OCI-M1 (cell line): ENCODE results near the gene NTRK2.
A peak's percentile ranks its signal among the peaks of the same experiment; 100 is the strongest.

Experiments used
- DNase-seq: peaks from one replicate; lab custom pipeline; 2025; lab: John Stamatoyannopoulos, UW

Gene NTRK2

GRCh38 chr9:84819491-84819991, 150.0 kb downstream of the NTRK2 start:
- no peak for DNase-seq

- DNase-seq: no peak
Observed at GRCh38 chr9:84821431-84821830, 151.9 kb downstream of the NTRK2 start.

DNA sequence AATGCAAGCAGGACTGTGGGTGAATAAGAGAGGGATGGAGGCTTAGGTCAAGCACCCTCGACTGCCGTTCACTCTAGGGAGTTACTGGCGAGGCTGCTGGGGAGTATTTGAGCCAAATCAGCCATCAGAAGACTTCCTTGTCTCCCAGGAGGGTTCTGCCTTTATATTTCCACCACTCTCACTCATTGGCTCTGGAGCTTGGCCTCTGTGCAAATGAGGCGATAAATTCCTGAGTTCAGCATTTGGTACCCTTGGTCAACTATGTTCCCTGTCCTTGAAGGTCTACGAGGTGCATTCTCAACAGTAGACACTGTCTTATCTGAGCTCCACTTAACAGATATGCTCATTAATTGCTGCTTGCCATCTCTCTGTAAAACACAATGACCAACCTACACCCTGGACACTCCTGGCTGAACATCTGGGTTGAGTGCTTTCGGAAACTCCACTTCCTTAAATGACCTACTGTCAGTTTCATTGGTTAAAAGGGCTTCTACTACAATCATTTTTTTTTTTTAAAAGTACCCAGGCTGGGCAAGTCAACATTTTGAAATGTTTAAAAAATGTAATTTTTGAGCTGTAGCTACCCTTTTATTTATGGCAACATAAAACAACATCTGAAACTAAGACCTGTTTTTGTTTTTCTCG, 153.2 kb downstream of the NTRK2 start:
- DNase-seq: no peak

GRCh38 chr9:84823421-84824271, 154.1 kb downstream of the NTRK2 start:
- DNase-seq: no peak

DNA sequence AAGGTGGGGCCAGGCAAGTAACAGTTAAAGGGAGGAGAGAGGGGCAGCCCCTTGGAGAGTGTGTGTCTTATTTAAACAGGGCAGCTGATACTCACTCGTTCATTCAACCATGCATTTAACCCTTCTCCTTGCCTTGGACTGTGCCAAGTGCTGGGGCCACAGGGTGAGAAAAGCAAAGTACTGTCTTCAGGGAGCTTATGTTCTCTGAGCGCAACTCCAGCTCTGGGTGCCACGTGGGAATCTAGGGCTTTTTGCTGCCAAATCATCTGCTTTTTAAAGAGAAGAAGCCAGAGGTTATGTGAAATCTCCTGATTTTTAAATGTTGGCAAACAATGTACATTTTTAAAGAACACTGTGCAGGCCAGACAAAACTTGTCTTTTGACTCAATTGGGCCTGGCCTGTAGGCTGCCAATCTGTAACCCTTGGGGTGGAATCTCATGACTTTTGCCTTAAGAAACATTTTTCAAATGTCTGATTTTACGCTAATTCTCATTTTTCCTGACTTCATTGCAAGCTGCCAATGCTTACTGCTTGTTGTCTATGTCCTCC, 157.8 kb downstream of the NTRK2 start:
- DNase-seq: no peak

DNA sequence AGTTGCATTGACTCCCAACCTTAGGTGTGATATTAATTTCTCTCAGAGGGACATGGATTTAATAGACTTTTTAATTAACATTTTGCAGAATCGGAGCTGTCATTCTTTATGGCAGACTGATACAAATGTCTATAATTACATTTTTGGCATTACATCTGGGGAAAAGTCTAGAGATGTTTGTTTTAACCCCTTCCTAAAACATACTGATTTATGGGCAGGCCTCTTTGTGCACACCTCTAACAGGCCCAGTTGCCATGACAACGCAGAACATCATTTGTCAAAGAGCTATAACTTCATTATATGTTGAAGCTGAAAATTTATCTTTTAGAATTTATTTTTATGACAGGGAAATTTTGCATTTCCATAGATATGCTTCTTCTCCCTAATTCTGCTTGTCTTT, 158.5 kb downstream of the NTRK2 start:
- no peak for DNase-seq

DNA sequence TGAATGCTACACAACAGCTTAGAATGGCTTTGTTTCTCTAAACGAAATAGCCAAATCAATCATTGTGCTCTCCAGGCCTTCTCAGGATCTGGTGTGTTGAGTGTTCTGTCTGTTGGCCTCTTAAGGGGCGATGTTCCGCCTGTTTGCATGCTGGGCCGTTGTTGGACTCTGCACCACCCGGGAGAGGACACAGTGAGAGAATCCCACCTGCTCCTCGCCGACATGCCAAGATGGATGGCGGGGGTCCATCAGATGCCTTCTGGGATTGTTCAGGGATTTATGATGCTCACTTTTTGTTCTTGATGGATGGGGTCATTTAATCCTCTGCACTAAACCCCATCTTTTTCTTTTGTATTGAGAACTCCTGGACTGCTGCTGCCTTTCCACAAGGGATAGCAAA, 159.9 kb downstream of the NTRK2 start:
- DNase-seq: no peak

GRCh38 chr9:84829997-84830696, 160.6 kb downstream of the NTRK2 start:
- DNase-seq: no peak

- no peak for DNase-seq
Observed at GRCh38 chr9:84831377-84831776, 161.8 kb downstream of the NTRK2 start.

DNA sequence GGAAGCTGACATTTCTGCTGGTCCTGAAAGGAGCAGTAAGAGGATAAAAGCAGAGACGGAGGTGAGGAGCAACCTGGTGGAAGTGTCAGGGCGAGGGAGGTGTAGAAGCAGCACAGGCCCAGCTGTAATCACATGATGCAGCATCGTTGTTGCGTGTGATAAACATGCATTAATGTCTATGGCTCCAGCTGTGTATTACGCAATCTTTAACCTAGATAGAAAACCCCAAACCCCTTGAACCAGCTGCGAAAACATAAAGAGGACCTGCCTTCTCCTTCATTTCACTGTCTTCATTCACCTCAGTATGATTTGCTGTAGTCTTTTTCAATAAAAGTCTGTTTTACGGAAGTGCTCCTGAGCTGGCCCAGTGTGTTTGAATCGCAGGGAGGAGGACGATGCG, 162.9 kb downstream of the NTRK2 start:
- peak; percentile 21 for DNase-seq

DNA sequence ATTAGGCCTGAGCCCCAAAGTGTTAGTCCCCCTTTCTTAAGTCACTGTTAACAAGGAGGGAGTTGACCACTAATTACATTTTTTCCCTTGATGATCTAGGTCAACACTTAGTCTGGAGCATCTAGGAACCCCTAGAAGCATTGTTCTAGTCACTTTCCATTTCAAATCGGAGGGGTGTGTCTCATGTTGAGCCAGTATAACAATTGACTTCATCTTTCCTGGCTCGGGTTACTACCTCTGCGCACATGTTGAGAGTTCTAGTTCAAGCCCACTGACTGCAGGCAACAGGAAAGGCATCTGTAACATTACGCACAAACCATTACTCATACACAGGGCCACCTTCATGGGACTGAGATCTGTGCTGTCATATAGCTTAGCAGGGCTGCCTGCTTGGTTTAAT, 164.9 kb downstream of the NTRK2 start:
- no peak for DNase-seq

DNA sequence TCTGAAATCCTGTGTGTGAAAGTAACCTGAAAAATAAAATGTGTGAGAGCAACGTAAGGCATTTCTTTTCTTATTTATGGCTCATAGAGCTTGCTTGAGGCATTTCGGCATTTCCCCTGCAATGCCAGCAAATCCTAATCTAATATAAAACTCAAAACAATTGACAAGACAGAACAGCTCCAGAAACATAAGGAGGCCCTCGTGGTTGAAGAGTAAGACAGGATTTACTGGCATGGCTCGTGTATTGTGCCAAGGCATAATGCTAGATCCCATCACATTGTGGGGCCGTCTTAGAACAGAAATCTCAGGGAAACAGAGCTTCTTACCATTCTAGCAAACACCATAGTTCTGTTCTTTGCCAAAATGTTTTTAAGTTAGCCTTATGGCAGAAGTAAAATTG, 166.2 kb downstream of the NTRK2 start:
- DNase-seq: no peak

- no peak for DNase-seq
Observed at GRCh38 chr9:84838879-84839278, 169.3 kb downstream of the NTRK2 start.

- DNase-seq: no peak
Observed at GRCh38 chr9:84839541-84839940, 170.0 kb downstream of the NTRK2 start.

GRCh38 chr9:84841931-84842330, 172.4 kb downstream of the NTRK2 start:
- no peak for DNase-seq

- DNase-seq: no peak
Observed at GRCh38 chr9:84843175-84843824, 173.8 kb downstream of the NTRK2 start.

GRCh38 chr9:84845956-84846900, 176.7 kb downstream of the NTRK2 start:
- DNase-seq: no peak

DNA sequence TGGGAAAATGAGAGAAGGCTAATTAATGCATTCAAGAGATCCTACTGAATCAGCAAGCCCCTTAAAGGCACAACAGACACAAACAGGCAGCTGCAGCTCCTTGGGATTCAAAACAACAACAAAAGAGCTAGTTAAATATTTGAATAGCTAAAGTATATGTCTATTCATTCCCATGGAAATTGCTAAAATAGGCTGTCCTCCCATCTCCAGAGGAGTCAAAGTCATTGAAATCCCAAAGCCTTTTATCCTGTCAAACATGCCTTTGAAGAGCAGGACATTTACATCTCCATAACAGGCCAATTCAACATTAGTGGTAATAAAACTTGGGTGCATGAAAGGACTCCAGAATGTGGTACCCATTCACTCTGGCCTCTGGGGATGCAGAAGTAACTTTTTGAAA, 177.4 kb downstream of the NTRK2 start:
- no peak for DNase-seq

DNA sequence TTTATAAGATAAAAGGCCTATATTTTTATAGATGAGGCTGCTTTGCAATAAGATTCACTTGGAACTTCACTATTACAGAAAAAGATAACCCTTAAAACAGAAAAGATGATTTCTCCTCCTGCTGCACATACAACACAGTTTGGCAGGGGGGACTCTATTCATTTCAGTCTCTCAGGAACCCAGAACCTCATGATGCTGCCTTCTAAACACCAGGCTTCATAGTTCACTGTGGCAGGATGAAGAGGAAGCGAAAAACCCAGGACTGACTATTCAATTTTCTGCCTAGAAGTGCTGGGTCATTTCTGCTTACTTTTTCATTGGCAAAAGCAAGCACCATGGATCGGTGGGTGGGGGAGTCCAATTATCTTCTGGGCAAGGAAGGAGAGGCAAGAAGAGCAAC, 179.5 kb downstream of the NTRK2 start:
- no peak for DNase-seq

- no peak for DNase-seq
Observed at GRCh38 chr9:84850830-84851392, 181.4 kb downstream of the NTRK2 start.
